ENCODE results near the gene ATP8A2. TPM values are rescaled to one million over a fixed set of nuclear protein-coding genes. Genes with fewer than 3 reads are reported as not detected.

The ATP8A2 gene
- total RNA-seq, 1 experiment from 2014 or later: not detected

- ChIA-PET POLR2A (no interaction called here), CTCF (no interaction called here)
- BruUV-seq (replicated peaks): no TSS peak
- Histone ChIP-seq H3K4me3 (ENCODE audit: low read depth in 2 of 2, low read length in 2 of 2) (no peak overlapping the region), H3K9me3 (ENCODE audit: control insufficient read depth, insufficient read depth, low read depth, low read length) (no peaks in the 10 kb centered on the region), H3K27ac (ENCODE audit: low read length) (no peak overlapping the region), H3K36me3 (ENCODE audit: control insufficient read depth, insufficient read depth, low read length) (no peaks in the 10 kb centered on the region), H3K27me3 (ENCODE audit: control insufficient read depth, insufficient read depth, low read length) (no peaks in the 10 kb centered on the region), H3K4me1 (ENCODE audit: control insufficient read depth, insufficient read depth, low read length) (no peaks in the 10 kb centered on the region)
- TF ChIP-seq TCF7L2 (IDR thresholded peaks at IDR 0.05; ENCODE audit: low read depth, low read length): no peak
- TF ChIP-seq POLR2AphosphoS5 (IDR thresholded peaks at IDR 0.05; ENCODE audit: low read depth, low read length): no peak
- TF ChIP-seq CTCF (IDR thresholded peaks at IDR 0.05): no peak
- TF ChIP-seq REST (IDR thresholded peaks at IDR 0.05; ENCODE audit: insufficient read depth in 1 of 2, low read depth in 2 of 2, low read length in 1 of 2): no peak
- TF ChIP-seq SIN3A (IDR thresholded peaks at IDR 0.05; ENCODE audit: borderline replicate concordance, insufficient read depth, low read depth, low read length): no peak
- intact Hi-C loops (cut with micrococcal nuclease; ENCODE audit: unreplicated experiment): no loop called here
- no peak for ATAC-seq
- in situ Hi-C loops (cut with HindIII; ENCODE audit: low pct_unique_long_range_greater_than_20kb, low sequenced_read_pairs): no loop called here
- no peak for DNase-seq (ENCODE audit: low read depth, low spot score)
Observed at GRCh38 chr13:25453850-25454365, 82.1 kb downstream of the ATP8A2 start.

- intact Hi-C loops (cut with micrococcal nuclease; ENCODE audit: unreplicated experiment): no loop called here
Observed at GRCh38 chr13:25455146-25455545, 83.4 kb downstream of the ATP8A2 start.

More at GRCh38 chr13:25455146-25455545, 83.4 kb downstream of the ATP8A2 start:
- ChIA-PET POLR2A (no interaction called here), CTCF (no interaction called here)
- Histone ChIP-seq H3K4me1 (ENCODE audit: control insufficient read depth, insufficient read depth, low read length) (no peaks in the 10 kb centered on the region), H3K27ac (ENCODE audit: low read length) (no peak overlapping the region), H3K27me3 (ENCODE audit: control insufficient read depth, insufficient read depth, low read length) (no peaks in the 10 kb centered on the region), H3K36me3 (ENCODE audit: control insufficient read depth, insufficient read depth, low read length) (no peaks in the 10 kb centered on the region), H3K9me3 (ENCODE audit: control insufficient read depth, insufficient read depth, low read depth, low read length) (no peaks in the 10 kb centered on the region), H3K4me3 (ENCODE audit: low read depth in 2 of 2, low read length in 2 of 2) (no peak overlapping the region)
- in situ Hi-C loops (cut with HindIII; ENCODE audit: low pct_unique_long_range_greater_than_20kb, low sequenced_read_pairs): no loop called here
- DNase-seq (ENCODE audit: low read depth, low spot score) (no peak), ATAC-seq (no peak)
- TF ChIP-seq SIN3A (IDR thresholded peaks at IDR 0.05; ENCODE audit: borderline replicate concordance, insufficient read depth, low read depth, low read length): no peak
- TF ChIP-seq CTCF (IDR thresholded peaks at IDR 0.05): no peak
- no peak for TF ChIP-seq REST (IDR thresholded peaks at IDR 0.05; ENCODE audit: insufficient read depth in 1 of 2, low read depth in 2 of 2, low read length in 1 of 2)
- BruUV-seq (replicated peaks): no TSS peak

Measured in Panc1 (cell line).